ENCODE results near the gene MME. TPM values are rescaled to one million over a fixed set of nuclear protein-coding genes. Genes with fewer than 3 reads are reported as not detected.

MME gene
- total and polyA plus RNA-seq, 2 of the 4 experiments (the other 2 are of a cell fraction) = 11.7 to 22.8 TPM

DNA sequence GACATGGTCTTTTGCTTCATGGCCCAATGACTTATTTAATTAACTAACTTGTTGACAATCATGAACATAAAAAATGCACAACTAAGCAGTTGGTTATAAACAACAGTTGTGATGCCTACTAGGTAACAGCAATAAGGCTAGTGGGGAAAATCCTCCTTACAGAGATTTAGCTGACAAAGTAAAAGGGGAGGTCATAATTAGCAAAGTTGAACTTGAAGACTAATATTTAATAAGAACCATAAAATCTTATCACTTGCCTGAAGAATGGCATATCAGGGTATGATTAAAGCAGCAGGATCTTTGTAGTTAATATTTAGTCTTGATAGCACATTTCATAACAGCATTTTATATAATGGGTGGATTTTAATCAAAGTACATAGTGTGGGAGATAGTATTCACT is 84.2 kb downstream of the MME start:
- H2BK15ac ChIP-seq (ENCODE audit: low read depth, low read length) = no peak overlapping the region
- intact Hi-C loops (cut with micrococcal nuclease) (no loop called here), dilution Hi-C loops (cut with HindIII; ENCODE audit: low sequenced_read_pairs, unreplicated experiment) (no loop called here), in situ Hi-C loops (cut with MboI; ENCODE audit: low sequenced_read_pairs) (no loop called here)
- H3K27me3 ChIP-seq (ENCODE audit: control insufficient read depth, insufficient read depth, low read length) = no peaks in the 10 kb centered on the region
- ATAC-seq (ENCODE audit: low read depth) = no peak
- no peaks in the 10 kb centered on the region for H3K79me1 ChIP-seq (ENCODE audit: low read depth in 1 of 2, low read length in 2 of 2)
- H4K91ac ChIP-seq (ENCODE audit: insufficient read depth, low read depth, low read length) = no peak overlapping the region
- H4K5ac ChIP-seq (ENCODE audit: low read depth, low read length) = no peak overlapping the region
- H3K9ac ChIP-seq (ENCODE audit: low read depth, low read length) = no peak overlapping the region
- H3K4me1 ChIP-seq (ENCODE audit: control insufficient read depth, insufficient read depth, low read length) = no peaks in the 10 kb centered on the region
- CTCF ChIA-PET = interaction anchor here (0.6 kb wide), 1 partner anchor 24 kb away, joined by 8 read pairs; no protein-coding TSS in a partner anchor
- DNase-seq = no peak
- no peak overlapping the region for H3K4me3 ChIP-seq (ENCODE audit: insufficient read depth, low read depth, low read length)
- no peak overlapping the region for H3K18ac ChIP-seq (ENCODE audit: low read depth, low read length)
- no peak overlapping the region for H2BK120ac ChIP-seq (ENCODE audit: low read depth, low read length)
- H3K23ac ChIP-seq (ENCODE audit: low read depth, low read length) = no peak overlapping the region
- no peaks in the 10 kb centered on the region for H3K9me3 ChIP-seq (ENCODE audit: control insufficient read depth, insufficient read depth, low read length)
- no peak overlapping the region for H3K56ac ChIP-seq (ENCODE audit: extremely low read depth, insufficient read depth, low read length)
- H3K36me3 ChIP-seq (ENCODE audit: control insufficient read depth, insufficient read depth, low read length) = no peaks in the 10 kb centered on the region
- no peak overlapping the region for H2BK20ac ChIP-seq (ENCODE audit: low read depth, low read length)
- no peak overlapping the region for H2AK5ac ChIP-seq (ENCODE audit: low read depth, low read length)
- POLR2A ChIA-PET (ENCODE audit: unreplicated experiment) = no interaction called here
- TF ChIP-seq, protein P1, sequence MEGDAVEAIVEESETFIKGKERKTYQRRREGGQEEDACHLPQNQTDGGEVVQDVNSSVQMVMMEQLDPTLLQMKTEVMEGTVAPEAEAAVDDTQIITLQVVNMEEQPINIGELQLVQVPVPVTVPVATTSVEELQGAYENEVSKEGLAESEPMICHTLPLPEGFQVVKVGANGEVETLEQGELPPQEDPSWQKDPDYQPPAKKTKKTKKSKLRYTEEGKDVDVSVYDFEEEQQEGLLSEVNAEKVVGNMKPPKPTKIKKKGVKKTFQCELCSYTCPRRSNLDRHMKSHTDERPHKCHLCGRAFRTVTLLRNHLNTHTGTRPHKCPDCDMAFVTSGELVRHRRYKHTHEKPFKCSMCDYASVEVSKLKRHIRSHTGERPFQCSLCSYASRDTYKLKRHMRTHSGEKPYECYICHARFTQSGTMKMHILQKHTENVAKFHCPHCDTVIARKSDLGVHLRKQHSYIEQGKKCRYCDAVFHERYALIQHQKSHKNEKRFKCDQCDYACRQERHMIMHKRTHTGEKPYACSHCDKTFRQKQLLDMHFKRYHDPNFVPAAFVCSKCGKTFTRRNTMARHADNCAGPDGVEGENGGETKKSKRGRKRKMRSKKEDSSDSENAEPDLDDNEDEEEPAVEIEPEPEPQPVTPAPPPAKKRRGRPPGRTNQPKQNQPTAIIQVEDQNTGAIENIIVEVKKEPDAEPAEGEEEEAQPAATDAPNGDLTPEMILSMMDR (conservative IDR thresholded peaks at IDR 0.05; ENCODE audit: low read depth, low read length) = no peak
- TF ChIP-seq, protein P2, sequence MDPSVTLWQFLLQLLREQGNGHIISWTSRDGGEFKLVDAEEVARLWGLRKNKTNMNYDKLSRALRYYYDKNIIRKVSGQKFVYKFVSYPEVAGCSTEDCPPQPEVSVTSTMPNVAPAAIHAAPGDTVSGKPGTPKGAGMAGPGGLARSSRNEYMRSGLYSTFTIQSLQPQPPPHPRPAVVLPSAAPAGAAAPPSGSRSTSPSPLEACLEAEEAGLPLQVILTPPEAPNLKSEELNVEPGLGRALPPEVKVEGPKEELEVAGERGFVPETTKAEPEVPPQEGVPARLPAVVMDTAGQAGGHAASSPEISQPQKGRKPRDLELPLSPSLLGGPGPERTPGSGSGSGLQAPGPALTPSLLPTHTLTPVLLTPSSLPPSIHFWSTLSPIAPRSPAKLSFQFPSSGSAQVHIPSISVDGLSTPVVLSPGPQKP (IDR thresholded peaks at IDR 0.05; ENCODE audit: borderline replicate concordance, low read depth, low read length) = no peak
- TF ChIP-seq BHLHE40 (IDR thresholded peaks at IDR 0.05; ENCODE audit: low read depth, low read length) (no peak), MAZ (IDR thresholded peaks at IDR 0.05; ENCODE audit: borderline replicate concordance, low read depth, low read length) (no peak), MXI1 (IDR thresholded peaks at IDR 0.05; ENCODE audit: borderline replicate concordance, low read depth, low read length) (no peak), RAD21 (IDR thresholded peaks at IDR 0.05; ENCODE audit: low read length) (no peak), SMC3 (IDR thresholded peaks at IDR 0.05; ENCODE audit: low read depth, low read length) (no peak), RCOR1 (IDR thresholded peaks at IDR 0.05; ENCODE audit: insufficient replicate concordance, low read length) (no peak), CEBPB (IDR thresholded peaks at IDR 0.05; ENCODE audit: low read depth, low read length) (no peak), MAFK (IDR thresholded peaks at IDR 0.05; ENCODE audit: low read depth, low read length) (no peak), POLR2A (IDR thresholded peaks at IDR 0.05; ENCODE audit: low read depth, low read length) (no peak), NFE2L2 (IDR thresholded peaks at IDR 0.05; ENCODE audit: low read depth, low read length) (no peak), RFX5 (IDR thresholded peaks at IDR 0.05; ENCODE audit: low read depth, low read length) (no peak), CHD1 (IDR thresholded peaks at IDR 0.05; ENCODE audit: low read depth, low read length) (no peak), FOS (IDR thresholded peaks at IDR 0.05; ENCODE audit: low read depth, low read length) (no peak)
- TF ChIP-seq, protein P3, sequence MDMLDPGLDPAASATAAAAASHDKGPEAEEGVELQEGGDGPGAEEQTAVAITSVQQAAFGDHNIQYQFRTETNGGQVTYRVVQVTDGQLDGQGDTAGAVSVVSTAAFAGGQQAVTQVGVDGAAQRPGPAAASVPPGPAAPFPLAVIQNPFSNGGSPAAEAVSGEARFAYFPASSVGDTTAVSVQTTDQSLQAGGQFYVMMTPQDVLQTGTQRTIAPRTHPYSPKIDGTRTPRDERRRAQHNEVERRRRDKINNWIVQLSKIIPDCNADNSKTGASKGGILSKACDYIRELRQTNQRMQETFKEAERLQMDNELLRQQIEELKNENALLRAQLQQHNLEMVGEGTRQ (IDR thresholded peaks at IDR 0.05; ENCODE audit: low read depth, low read length) = no peak
- H4K8ac ChIP-seq (ENCODE audit: low read depth in 2 of 2, low read length in 2 of 2) = no peak overlapping the region
- no peak overlapping the region for H3K4ac ChIP-seq (ENCODE audit: low read depth, low read length)
- H2BK5ac ChIP-seq (ENCODE audit: low read depth, low read length, poor library complexity, severe bottlenecking) = no peak overlapping the region
- BruUV-seq (replicated peaks) = no TSS peak
- H3K14ac ChIP-seq (replicated peaks; ENCODE audit: low read depth, low read length) = no peak overlapping the region
- H2AK9ac ChIP-seq (replicated peaks; ENCODE audit: low read depth, low read length, poor library complexity) = no peak overlapping the region
- no peak overlapping the region for H3K4me2 ChIP-seq (ENCODE audit: low read depth, low read length)
- H3K27ac ChIP-seq (ENCODE audit: insufficient read depth, low read length) = no peak overlapping the region
- H4K20me1 ChIP-seq (ENCODE audit: insufficient read depth, low read length) = no peaks in the 10 kb centered on the region
- no peak overlapping the region for H2AFZ ChIP-seq (replicated peaks; ENCODE audit: low read length, poor library complexity)
- H3K9me1 ChIP-seq (ENCODE audit: insufficient read depth, low read length) = no peaks in the 10 kb centered on the region
